Adrenal gland (tissue), 12 donors: ENCODE measurements around the gene SLC24A3. TPM values are rescaled to one million over a fixed set of nuclear protein-coding genes. Genes with fewer than 3 reads are reported as not detected.

Experiments
- DNase-seq, 7 donors: peaks; one replicate each; pipeline ENCODE4 v3.0.0-alpha.2; 2019 to 2020
- H3K27ac ChIP-seq, 5 donors: fragments of 200-600 bp; sonication (generic) in 4 of 5; 1 replicate in 3 of 5; 2 replicates in 2 of 5; pipeline versions ENCODE4 v1.5.1 to v1.8.0; 2016 to 2020; ENCODE audit warnings: mild to moderate bottlenecking in 1 of 5
- H3K27me3 ChIP-seq: fragments of 200-600 bp; 2 replicates; pipeline ENCODE4 v1.8.0; 2021
- H3K36me3 ChIP-seq, 2 donors: fragments of 200-600 bp; replicated peaks in 1 of 2; 1 replicate in 1 of 2; 2 replicates in 1 of 2; pipeline versions ENCODE4 v1.5.1 to v1.8.0; 2018 to 2022
- H3K4me1 ChIP-seq, 2 donors: fragments of 200-600 bp; replicated peaks in 1 of 2; 1 replicate in 1 of 2; 2 replicates in 1 of 2; pipeline versions ENCODE4 v1.5.1 to v1.8.0; 2018 to 2021
- H3K4me3 ChIP-seq, 4 donors: fragments of 200-600 bp; sonication (generic) in 3 of 4; one replicate each; pipeline ENCODE4 v1.5.1; 2016 to 2018
- H3K9me3 ChIP-seq, 3 donors: fragments of 200-600 bp; sonication (generic) in 1 of 3; replicated peaks in 1 of 3; 1 replicate in 2 of 3; 2 replicates in 1 of 3; pipeline versions ENCODE4 v1.5.1 to v1.8.0; 2016 to 2021
- CTCF ChIP-seq, 6 experiments: fragments of 450-650 bp in 4 of 6; fragments of 200-600 bp in 2 of 6; sonication (generic) in 1 of 6; IDR thresholded peaks; 1 replicate in 5 of 6; 2 replicates in 1 of 6; pipeline versions ENCODE4 v1.5.1 to v1.8.0; 2016 to 2021; ENCODE audit warnings: antibody characterized with exemption in 6 of 6, mild to moderate bottlenecking in 2 of 6, moderate library complexity in 1 of 6
- POLR2A ChIP-seq, 2 donors: fragments of 450-650 bp; IDR thresholded peaks; one replicate each; pipeline ENCODE4 v1.6.1; 2017; ENCODE audit warnings: antibody characterized with exemption in 2 of 2, mild to moderate bottlenecking in 2 of 2, moderate library complexity in 1 of 2
- WGBS, 4 donors: extraction: QIAGEN DNeasy Blood & Tissue Kit in 2 of 4; methylation state at CpG; one replicate each; pipeline versions ENCODE4 v1.1.5 to v1.1.7; 2013 to 2017; 5-methylcytosine and 5-hydroxymethylcytosine counted together
- intact Hi-C, 2 donors: fragments of 100-400 bp; cut with DNase I; formaldehyde crosslinking; loops; one replicate each; pipeline versions ENCODE4 v1.14.1 to v1.15.0; 2022 to 2023
- polyA plus RNA-seq, 3 donors: library from polyadenylated mRNA; stranded (reverse); fragments of 200-250 nt in 2 of 3; fragments of 350-450 nt in 1 of 3; fragmentation: Illumina TruSeq in 1 of 3; extraction: RNeasy Lipid Tissue Mini Kit (QIAGEN cat#74804) in 1 of 3; gene quantifications; one replicate each; pipeline ENCODE4 v1.2.3, GENCODE V29; 2013 to 2014
- total RNA-seq, 9 donors: library from RNA; depleted of rRNA in 4 of 9; stranded (reverse); fragments of >200 nt in 4 of 9; fragments of 120-200 nt in 1 of 9; fragmentation: NEBNext Ultra II Directional in 1 of 9; extraction: Animal tissue kit (Norgen Biotek cat#: 25700) in 1 of 9; gene quantifications; one replicate each; pipeline versions ENCODE4 v1.1.0 to v1.2.4, GENCODE V29; 2013 to 2023
- donor health status: healthy with polysubstance abuse.
- donor health status: Bipolar disorder and iron deficiency.
- donor health status: DM: yes; HTN: yes; CAD: no.
- donor health status: DM: no; HTN: no; CAD: no.
- donor health status: DM: no; HTN: no; CAD: no.
- donor health status: DM: yes; HTN: yes; CAD: no.

The SLC24A3 gene
- total and polyA plus RNA-seq, 12 donors: 0.89 to 44.4 (median 2.7) TPM

GRCh38 chr20:19375395-19375794 is 163.0 kb downstream of the SLC24A3 start:
- intact Hi-C loops: no loop called here
- H3K27ac ChIP-seq: no peak overlapping the region

GRCh38 chr20:19375801-19376200 is 163.4 kb downstream of the SLC24A3 start:
- no peaks in the 10 kb centered on the region for H3K9me3 ChIP-seq
- no peaks in the 10 kb centered on the region for H3K4me1 ChIP-seq
- H3K4me3 ChIP-seq: no peak overlapping the region
- H3K27ac ChIP-seq: no peak overlapping the region
- H3K27me3 ChIP-seq: no peaks in the 10 kb centered on the region
- no peak for DNase-seq
- WGBS, 4 donors: 75 to 85% (median 78%) methylated on average over 2 of the region's 2 CpGs
- no peak for TF ChIP-seq POLR2A (IDR thresholded peaks at IDR 0.05)
- no peak for TF ChIP-seq CTCF (IDR thresholded peaks at IDR 0.05)
- intact Hi-C loops: no loop called here
- no peaks in the 10 kb centered on the region for H3K36me3 ChIP-seq

More at GRCh38 chr20:19375395-19375794, 163.0 kb downstream of the SLC24A3 start:
- no peaks in the 10 kb centered on the region for H3K9me3 ChIP-seq
- TF ChIP-seq POLR2A (IDR thresholded peaks at IDR 0.05) (no peak), CTCF (IDR thresholded peaks at IDR 0.05) (no peak)
- DNase-seq: no peak
- H3K4me1 ChIP-seq: no peaks in the 10 kb centered on the region
- H3K4me3 ChIP-seq: no peak overlapping the region
- H3K27me3 ChIP-seq: no peaks in the 10 kb centered on the region
- 54 to 63% (median 54%) methylated on average over 5 to 6 of the region's 6 CpGs for WGBS, 4 donors
- no peaks in the 10 kb centered on the region for H3K36me3 ChIP-seq

GRCh38 chr20:19376451-19377229 is 164.2 kb downstream of the SLC24A3 start:
- peak overlapping the region in 1 of 5 donors; percentile 12 for H3K27ac ChIP-seq
- H3K4me3 ChIP-seq: peak overlapping the region in 1 of 4 donors; percentile 1
- H3K9me3 ChIP-seq: no peaks in the 10 kb centered on the region
- TF ChIP-seq POLR2A (IDR thresholded peaks at IDR 0.05) (no peak), CTCF (IDR thresholded peaks at IDR 0.05) (no peak)
- no peak for DNase-seq
- H3K27me3 ChIP-seq: no peaks in the 10 kb centered on the region
- H3K4me1 ChIP-seq: no peaks in the 10 kb centered on the region
- no peaks in the 10 kb centered on the region for H3K36me3 ChIP-seq
- intact Hi-C loops: no loop called here
- 41 to 62% (median 47%) methylated on average over 17 of the region's 17 CpGs for WGBS, 4 donors

- H3K4me3 ChIP-seq: no peak overlapping the region
- no peaks in the 10 kb centered on the region for H3K9me3 ChIP-seq
- no peaks in the 10 kb centered on the region for H3K27me3 ChIP-seq
- H3K4me1 ChIP-seq: no peaks in the 10 kb centered on the region
- intact Hi-C loops: no loop called here
- 84 to 90% (median 86%) methylated on average over 3 of the region's 3 CpGs for WGBS, 4 donors
- no peak for TF ChIP-seq POLR2A (IDR thresholded peaks at IDR 0.05)
- TF ChIP-seq CTCF (IDR thresholded peaks at IDR 0.05): no peak
- DNase-seq: no peak
- no peak overlapping the region for H3K27ac ChIP-seq
- H3K36me3 ChIP-seq: no peaks in the 10 kb centered on the region
Observed at GRCh38 chr20:19378058-19378457, 165.6 kb downstream of the SLC24A3 start.
